Measurements from ENCODE around the gene RAB2B.
"Not testable (repeated sequence)": the region's sequence is repeated elsewhere in the genome, so short reads cannot be mapped to it uniquely, and the experiment has no call there.

RAB2B gene

GRCh38 chr14:21486640-21487087, 9.9 kb upstream of the RAB2B start:
- DNase-seq: no peak

- peak; percentile 80 for DNase-seq
Observed at GRCh38 chr14:21476523-21476924, 235 bp downstream of the RAB2B start.

GRCh38 chr14:21475767-21476522, 814 bp downstream of the RAB2B start:
- DNase-seq: no peak

- DNase-seq: no peak
Observed at GRCh38 chr14:21467616-21468015, 9.1 kb downstream of the RAB2B start.

- DNase-seq: peak; percentile 99
Observed at GRCh38 chr14:21455912-21456667, 20.7 kb downstream of the RAB2B start, which contains the start of gene CHD8. CHD8 (minus strand) TSS chr14:21456123; CDS start chr14:21431643, 24,480 bp downstream.

- no peak for DNase-seq
Observed at GRCh38 chr14:21455592-21455911, 21.2 kb downstream of the RAB2B start.

GRCh38 chr14:21454843-21455544, 21.8 kb downstream of the RAB2B start:
- no peak for DNase-seq

GRCh38 chr14:21449899-21450216, 26.9 kb downstream of the RAB2B start:
- no peak for DNase-seq

- DNase-seq: not testable (repeated sequence)
Observed at GRCh38 chr14:21442657-21443056, 34.1 kb downstream of the RAB2B start.

GRCh38 chr14:21440859-21441258, 35.9 kb downstream of the RAB2B start:
- DNase-seq: no peak

- peak; percentile 100 for DNase-seq
Observed at GRCh38 chr14:21437063-21437901, 39.5 kb downstream of the RAB2B start.

- DNase-seq: no peak
Observed at GRCh38 chr14:21436567-21437062, 40.1 kb downstream of the RAB2B start.

- no peak for DNase-seq
Observed at GRCh38 chr14:21431126-21431525, 45.6 kb downstream of the RAB2B start.

- no peak for DNase-seq
Observed at GRCh38 chr14:21428930-21429329, 47.8 kb downstream of the RAB2B start.

GRCh38 chr14:21426692-21427091, 50.1 kb downstream of the RAB2B start:
- DNase-seq: no peak

- no peak for DNase-seq
Observed at GRCh38 chr14:21419528-21419927, 57.2 kb downstream of the RAB2B start.

- DNase-seq: no peak
Observed at GRCh38 chr14:21415329-21415728, 61.4 kb downstream of the RAB2B start.

- DNase-seq: no peak
Observed at GRCh38 chr14:21414137-21414631, 62.6 kb downstream of the RAB2B start.

Measured in activated gamma-delta T cell treated with Interleukin-2 at 50 U/mL for 16 hours (primary cell).